Stimulated activated naive CD8-positive, alpha-beta T cell treated with anti-CD3 and anti-CD28 coated beads, Interleukin-15, Interleukin-2, amounts not matched to agents 100 U/mL and 50 U/mL, for 24 hours (primary cell): ENCODE measurements around the gene TMEM115.
A peak's percentile ranks its signal among the peaks of the same experiment; 100 is the strongest.

ENCODE experiments used
- ATAC-seq: fragments of 150-1000 bp; cut with Tn5 transposase; one replicate; pipeline ENCODE4 v1.10.0; 2021
- DNase-seq: peaks from one replicate; pipeline ENCODE4 v3.0.0; 2021

The TMEM115 gene

GRCh38 chr3:50352781-50353180 is 6.5 kb downstream of the TMEM115 start:
- ATAC-seq, result no peak
- no peak for DNase-seq

- no peak for DNase-seq
- ATAC-seq, result no peak
Measured at GRCh38 chr3:50351323-50351697, 8.0 kb downstream of the TMEM115 start.

GRCh38 chr3:50350527-50351322 is 8.6 kb downstream of the TMEM115 start, which contains the start of the genes CYB561D2 and NPRL2:
Gene CYB561D2, plus strand, starts transcription at chr3:50350862. Its CDS starts 572 bp downstream, at chr3:50351434.
Gene NPRL2, minus strand, starts transcription at chr3:50350775. Its CDS starts 123 bp downstream, at chr3:50350652.
- ATAC-seq (peak; percentile 91), DNase-seq (peak; percentile 99)

- DNase-seq, result no peak
- no peak for ATAC-seq
Measured at GRCh38 chr3:50350213-50350526, 9.2 kb downstream of the TMEM115 start.

GRCh38 chr3:50347187-50347813 is 12.0 kb downstream of the TMEM115 start:
- no peak for ATAC-seq
- peak; percentile 76 for DNase-seq

- DNase-seq, result peak; percentile 82
- peak; percentile 11 for ATAC-seq
Measured at GRCh38 chr3:50345586-50346234, 13.6 kb downstream of the TMEM115 start, which contains the start of gene ZMYND10. Gene ZMYND10, minus strand, starts transcription at chr3:50345732. Its CDS starts 153 bp downstream, at chr3:50345579.

GRCh38 chr3:50345008-50345407 is 14.3 kb downstream of the TMEM115 start:
- DNase-seq (no peak), ATAC-seq (no peak)

GRCh38 chr3:50342813-50343633 is 16.3 kb downstream of the TMEM115 start:
- no peak for ATAC-seq

GRCh38 chr3:50341996-50342650 is 17.2 kb downstream of the TMEM115 start:
- ATAC-seq, result no peak
- no peak for DNase-seq

More at GRCh38 chr3:50342813-50343633, 16.3 kb downstream of the TMEM115 start:
- no peak for DNase-seq

- DNase-seq (no peak), ATAC-seq (no peak)
Measured at GRCh38 chr3:50341537-50341936, 17.8 kb downstream of the TMEM115 start.

GRCh38 chr3:50340448-50341329 is 18.6 kb downstream of the TMEM115 start, which contains the start of gene RASSF1:
Gene RASSF1, minus strand, starts transcription at chr3:50340836. Its CDS starts 31 bp downstream, at chr3:50340805.
- peak; percentile 55 for ATAC-seq
- DNase-seq, result peak; percentile 85

- ATAC-seq, result no peak
Measured at GRCh38 chr3:50340147-50340447, 19.2 kb downstream of the TMEM115 start.

GRCh38 chr3:50339485-50340146 is 19.7 kb downstream of the TMEM115 start:
- ATAC-seq, result no peak
- DNase-seq, result no peak

More at GRCh38 chr3:50340147-50340447, 19.2 kb downstream of the TMEM115 start:
- DNase-seq, result no peak

- DNase-seq (no peak), ATAC-seq (no peak)
Measured at GRCh38 chr3:50338965-50339364, 20.4 kb downstream of the TMEM115 start.

- DNase-seq, result peak; percentile 99
- peak; percentile 78 for ATAC-seq
Measured at GRCh38 chr3:50337175-50337861, 22.0 kb downstream of the TMEM115 start.

- ATAC-seq, result peak; percentile 12
- DNase-seq, result no peak
Measured at GRCh38 chr3:50336452-50337174, 22.7 kb downstream of the TMEM115 start.

- DNase-seq, result no peak
- ATAC-seq, result no peak
Measured at GRCh38 chr3:50334339-50335075, 24.8 kb downstream of the TMEM115 start.
